ENCODE data around the gene ZNF341. TPM values are rescaled to one million over a fixed set of nuclear protein-coding genes. Genes with fewer than 3 reads are reported as not detected.

ZNF341 gene
- total and polyA plus RNA-seq, 4 donors: 0.50 to 4.1 (median 2.6) TPM

GRCh38 chr20:33724439-33725094 is 7.2 kb upstream of the ZNF341 start:
- no peak for ATAC-seq (ENCODE audit: low FRiP score)
- 83 to 87% methylated on average over 14 of the region's 14 CpGs for WGBS, 2 donors

GRCh38 chr20:33725607-33726264 is 6.1 kb upstream of the ZNF341 start:
- intact Hi-C loops (cut with DNase I): no loop called here
- Histone ChIP-seq H3K36me3 (ENCODE audit: control insufficient read depth in 1 of 2, insufficient read depth in 2 of 2, low read length in 1 of 2) (no peaks in the 10 kb centered on the region), H3K4me1 (ENCODE audit: control insufficient read depth in 1 of 2, insufficient read depth in 2 of 2, low read length in 2 of 2) (no peaks in the 10 kb centered on the region), H3K27ac (ENCODE audit: low read depth in 1 of 2, low read length in 2 of 2) (no peak overlapping the region), H3K9me3 (ENCODE audit: control insufficient read depth, low read length) (no peaks in the 10 kb centered on the region), H3K27me3 (ENCODE audit: control insufficient read depth in 1 of 2, insufficient read depth in 2 of 2, low read length in 1 of 2) (no peaks in the 10 kb centered on the region), H3K4me3 (ENCODE audit: low read length in 2 of 2) (no peak overlapping the region)
- 72 to 74% methylated on average over 7 of the region's 7 CpGs for WGBS, 2 donors
- DNase-seq (no peak), ATAC-seq (ENCODE audit: low FRiP score) (no peak)

More at GRCh38 chr20:33724439-33725094, 7.2 kb upstream of the ZNF341 start:
- Histone ChIP-seq H3K4me1 (ENCODE audit: control insufficient read depth in 1 of 2, insufficient read depth in 2 of 2, low read length in 2 of 2) (no peaks in the 10 kb centered on the region), H3K4me3 (ENCODE audit: low read length in 2 of 2) (no peak overlapping the region), H3K27me3 (ENCODE audit: control insufficient read depth in 1 of 2, insufficient read depth in 2 of 2, low read length in 1 of 2) (no peaks in the 10 kb centered on the region), H3K27ac (ENCODE audit: low read depth in 1 of 2, low read length in 2 of 2) (no peak overlapping the region), H3K36me3 (ENCODE audit: control insufficient read depth in 1 of 2, insufficient read depth in 2 of 2, low read length in 1 of 2) (no peaks in the 10 kb centered on the region), H3K9me3 (ENCODE audit: control insufficient read depth, low read length) (no peaks in the 10 kb centered on the region)
- intact Hi-C loops (cut with DNase I): loop anchor here in 1 of 2 donors (5.0 kb wide), 1 partner anchor 37 kb away; the partner anchor contains the start of gene E2F1
- no peak for DNase-seq

GRCh38 chr20:33727115-33727479 is 4.7 kb upstream of the ZNF341 start:
- H3K4me3 ChIP-seq (ENCODE audit: low read length in 2 of 2): no peak overlapping the region
- no peaks in the 10 kb centered on the region for H3K4me1 ChIP-seq (ENCODE audit: control insufficient read depth in 1 of 2, insufficient read depth in 2 of 2, low read length in 2 of 2)
- no peaks in the 10 kb centered on the region for H3K36me3 ChIP-seq (ENCODE audit: control insufficient read depth in 1 of 2, insufficient read depth in 2 of 2, low read length in 1 of 2)
- intact Hi-C loops (cut with DNase I): no loop called here
- ATAC-seq (ENCODE audit: low FRiP score) (no peak), DNase-seq (no peak)
- 90% methylated on average over 5 of the region's 5 CpGs for WGBS, 2 donors
- no peaks in the 10 kb centered on the region for H3K27me3 ChIP-seq (ENCODE audit: control insufficient read depth in 1 of 2, insufficient read depth in 2 of 2, low read length in 1 of 2)
- H3K27ac ChIP-seq (ENCODE audit: low read depth in 1 of 2, low read length in 2 of 2): no peak overlapping the region
- no peaks in the 10 kb centered on the region for H3K9me3 ChIP-seq (ENCODE audit: control insufficient read depth, low read length)

- H3K27me3 ChIP-seq (ENCODE audit: control insufficient read depth in 1 of 2, insufficient read depth in 2 of 2, low read length in 1 of 2): no peaks in the 10 kb centered on the region
- WGBS, 2 donors: 86 to 88% methylated on average over 3 of the region's 3 CpGs
These were observed 4.0 kb upstream of the ZNF341 start for GRCh38 chr20:33727806-33728205.

GRCh38 chr20:33728463-33728862 is 3.3 kb upstream of the ZNF341 start:
- no peaks in the 10 kb centered on the region for H3K36me3 ChIP-seq (ENCODE audit: control insufficient read depth in 1 of 2, insufficient read depth in 2 of 2, low read length in 1 of 2)
- no peak for DNase-seq
- no peak for ATAC-seq (ENCODE audit: low FRiP score)
- H3K9me3 ChIP-seq (ENCODE audit: control insufficient read depth, low read length): no peaks in the 10 kb centered on the region
- no peaks in the 10 kb centered on the region for H3K27me3 ChIP-seq (ENCODE audit: control insufficient read depth in 1 of 2, insufficient read depth in 2 of 2, low read length in 1 of 2)
- WGBS, 2 donors: 75 to 83% methylated on average over 2 of the region's 2 CpGs
- H3K4me3 ChIP-seq (ENCODE audit: low read length in 2 of 2): no peak overlapping the region
- H3K27ac ChIP-seq (ENCODE audit: low read depth in 1 of 2, low read length in 2 of 2): no peak overlapping the region
- H3K4me1 ChIP-seq (ENCODE audit: control insufficient read depth in 1 of 2, insufficient read depth in 2 of 2, low read length in 2 of 2): no peaks in the 10 kb centered on the region
- intact Hi-C loops (cut with DNase I): no loop called here

More at GRCh38 chr20:33727806-33728205, 4.0 kb upstream of the ZNF341 start:
- Histone ChIP-seq H3K4me1 (ENCODE audit: control insufficient read depth in 1 of 2, insufficient read depth in 2 of 2, low read length in 2 of 2) (no peaks in the 10 kb centered on the region), H3K4me3 (ENCODE audit: low read length in 2 of 2) (no peak overlapping the region), H3K9me3 (ENCODE audit: control insufficient read depth, low read length) (no peaks in the 10 kb centered on the region), H3K27ac (ENCODE audit: low read depth in 1 of 2, low read length in 2 of 2) (no peak overlapping the region), H3K36me3 (ENCODE audit: control insufficient read depth in 1 of 2, insufficient read depth in 2 of 2, low read length in 1 of 2) (no peaks in the 10 kb centered on the region)
- DNase-seq: no peak
- no peak for ATAC-seq (ENCODE audit: low FRiP score)
- intact Hi-C loops (cut with DNase I): no loop called here

- Histone ChIP-seq H3K4me3 (ENCODE audit: low read length in 2 of 2) (no peak overlapping the region), H3K27ac (ENCODE audit: low read depth in 1 of 2, low read length in 2 of 2) (no peak overlapping the region), H3K4me1 (ENCODE audit: control insufficient read depth in 1 of 2, insufficient read depth in 2 of 2, low read length in 2 of 2) (no peaks in the 10 kb centered on the region), H3K27me3 (ENCODE audit: control insufficient read depth in 1 of 2, insufficient read depth in 2 of 2, low read length in 1 of 2) (no peaks in the 10 kb centered on the region), H3K9me3 (ENCODE audit: control insufficient read depth, low read length) (no peaks in the 10 kb centered on the region), H3K36me3 (ENCODE audit: control insufficient read depth in 1 of 2, insufficient read depth in 2 of 2, low read length in 1 of 2) (no peaks in the 10 kb centered on the region)
- no peak for DNase-seq
- intact Hi-C loops (cut with DNase I): no loop called here
- ATAC-seq (ENCODE audit: low FRiP score): no peak
- 77 to 78% methylated on average over 4 of the region's 4 CpGs for WGBS, 2 donors
These were observed 2.7 kb upstream of the ZNF341 start for GRCh38 chr20:33729101-33729500.

GRCh38 chr20:33730946-33731692 is 677 bp upstream of the ZNF341 start:
- WGBS, 2 donors: 81 to 84% methylated on average over 18 of the region's 18 CpGs
- no peak for DNase-seq
- intact Hi-C loops (cut with DNase I): loop anchor here in 1 of 2 donors (10.0 kb wide), 2 partner anchors 74 to 286 kb away; partner anchors contain the start of gene SNTA1

GRCh38 chr20:33732166-33732970 is 572 bp downstream of the ZNF341 start:
- Histone ChIP-seq H3K27ac (ENCODE audit: low read depth in 1 of 2, low read length in 2 of 2) (peak overlapping the region; percentile 12 to 84), H3K4me3 (ENCODE audit: low read length in 2 of 2) (peak overlapping the region; percentile 23 to 40), H3K9me3 (ENCODE audit: control insufficient read depth, low read length) (peaks cover 3% of the 10 kb centered on the region), H3K27me3 (ENCODE audit: control insufficient read depth in 1 of 2, insufficient read depth in 2 of 2, low read length in 1 of 2) (no peaks in the 10 kb centered on the region), H3K4me1 (ENCODE audit: control insufficient read depth in 1 of 2, insufficient read depth in 2 of 2, low read length in 2 of 2) (no peaks in the 10 kb centered on the region), H3K36me3 (ENCODE audit: control insufficient read depth in 1 of 2, insufficient read depth in 2 of 2, low read length in 1 of 2) (no peaks in the 10 kb centered on the region)
- intact Hi-C loops (cut with DNase I): loop anchor here in 1 of 2 donors (10.0 kb wide), 2 partner anchors 72 to 288 kb away; partner anchors contain the start of gene SNTA1
- DNase-seq (peak; percentile 91 to 94), ATAC-seq (ENCODE audit: low FRiP score) (peak; percentile 56)
- WGBS, 2 donors: 1% methylated on average over 43 to 68 of the region's 68 CpGs

More at GRCh38 chr20:33730946-33731692, 677 bp upstream of the ZNF341 start:
- Histone ChIP-seq H3K27me3 (ENCODE audit: control insufficient read depth in 1 of 2, insufficient read depth in 2 of 2, low read length in 1 of 2) (no peaks in the 10 kb centered on the region), H3K36me3 (ENCODE audit: control insufficient read depth in 1 of 2, insufficient read depth in 2 of 2, low read length in 1 of 2) (no peaks in the 10 kb centered on the region), H3K27ac (ENCODE audit: low read depth in 1 of 2, low read length in 2 of 2) (peak overlapping the region in 1 of 2 donors; percentile 49), H3K4me3 (ENCODE audit: low read length in 2 of 2) (peak overlapping the region; percentile 23 to 27), H3K4me1 (ENCODE audit: control insufficient read depth in 1 of 2, insufficient read depth in 2 of 2, low read length in 2 of 2) (no peaks in the 10 kb centered on the region), H3K9me3 (ENCODE audit: control insufficient read depth, low read length) (no peaks in the 10 kb centered on the region)
- peak; percentile 5 for ATAC-seq (ENCODE audit: low FRiP score)

Measured in aorta (tissue), 5 donors.